NB4 (cell line): ENCODE data around the gene DESI1.

ENCODE experiments used
- CTCF ChIP-seq: IDR thresholded peaks from one replicate; pipeline ENCODE4 v1.5.1; 2012; ENCODE audit warnings: low read depth, low read length
- MAX ChIP-seq: IDR thresholded peaks from 2 replicates; pipeline ENCODE4 v1.6.1; 2011; ENCODE audit warnings: low read depth, low read length
- MYC ChIP-seq: IDR thresholded peaks from 2 replicates; pipeline ENCODE4 v1.6.1; 2011; ENCODE audit warnings: low read depth, low read length
- POLR2A ChIP-seq: IDR thresholded peaks from 2 replicates; pipeline ENCODE4 v1.6.1; 2011; ENCODE audit warnings: mild to moderate bottlenecking; ENCODE audit not compliant: insufficient read length; ENCODE audit errors: extremely low read depth

- TF ChIP-seq CTCF (no peak), POLR2A (no peak), MAX (no peak), MYC (no peak)
These were observed 16.9 kb downstream of the DESI1 start for GRCh38 chr22:41603873-41604332.
